ENCODE data around the gene SPINT1. TPM values are rescaled to one million over a fixed set of nuclear protein-coding genes. Genes with fewer than 3 reads are reported as not detected.
A peak's percentile ranks its signal among the peaks of the same experiment; 100 is the strongest.

SPINT1 gene
- total and polyA plus RNA-seq, 4 donors, result 1.2 to 2.6 (median 1.9) TPM

GRCh38 chr15:40847223-40847961, 3.5 kb downstream of the SPINT1 start:
- WGBS, result 80% methylated on average over 7 of the region's 7 CpGs
- TF ChIP-seq, protein P1, sequence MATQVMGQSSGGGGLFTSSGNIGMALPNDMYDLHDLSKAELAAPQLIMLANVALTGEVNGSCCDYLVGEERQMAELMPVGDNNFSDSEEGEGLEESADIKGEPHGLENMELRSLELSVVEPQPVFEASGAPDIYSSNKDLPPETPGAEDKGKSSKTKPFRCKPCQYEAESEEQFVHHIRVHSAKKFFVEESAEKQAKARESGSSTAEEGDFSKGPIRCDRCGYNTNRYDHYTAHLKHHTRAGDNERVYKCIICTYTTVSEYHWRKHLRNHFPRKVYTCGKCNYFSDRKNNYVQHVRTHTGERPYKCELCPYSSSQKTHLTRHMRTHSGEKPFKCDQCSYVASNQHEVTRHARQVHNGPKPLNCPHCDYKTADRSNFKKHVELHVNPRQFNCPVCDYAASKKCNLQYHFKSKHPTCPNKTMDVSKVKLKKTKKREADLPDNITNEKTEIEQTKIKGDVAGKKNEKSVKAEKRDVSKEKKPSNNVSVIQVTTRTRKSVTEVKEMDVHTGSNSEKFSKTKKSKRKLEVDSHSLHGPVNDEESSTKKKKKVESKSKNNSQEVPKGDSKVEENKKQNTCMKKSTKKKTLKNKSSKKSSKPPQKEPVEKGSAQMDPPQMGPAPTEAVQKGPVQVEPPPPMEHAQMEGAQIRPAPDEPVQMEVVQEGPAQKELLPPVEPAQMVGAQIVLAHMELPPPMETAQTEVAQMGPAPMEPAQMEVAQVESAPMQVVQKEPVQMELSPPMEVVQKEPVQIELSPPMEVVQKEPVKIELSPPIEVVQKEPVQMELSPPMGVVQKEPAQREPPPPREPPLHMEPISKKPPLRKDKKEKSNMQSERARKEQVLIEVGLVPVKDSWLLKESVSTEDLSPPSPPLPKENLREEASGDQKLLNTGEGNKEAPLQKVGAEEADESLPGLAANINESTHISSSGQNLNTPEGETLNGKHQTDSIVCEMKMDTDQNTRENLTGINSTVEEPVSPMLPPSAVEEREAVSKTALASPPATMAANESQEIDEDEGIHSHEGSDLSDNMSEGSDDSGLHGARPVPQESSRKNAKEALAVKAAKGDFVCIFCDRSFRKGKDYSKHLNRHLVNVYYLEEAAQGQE (IDR thresholded peaks at IDR 0.05), result no peak
- peak; percentile 10 for TF ChIP-seq CTCF (IDR thresholded peaks at IDR 0.05; ENCODE audit: low read depth, low read length, missing input control)
- Histone ChIP-seq H3K27me3 (ENCODE audit: control insufficient read depth in 4 of 4, insufficient read depth in 4 of 4, low read length in 3 of 4) (peaks cover 0 to 2% (median 1%) of the 10 kb centered on the region in 4 donors), H3K9ac (ENCODE audit: low read depth in 1 of 2, low read length in 2 of 2) (no peak overlapping the region), H3K36me3 (ENCODE audit: control insufficient read depth in 4 of 4, insufficient read depth in 3 of 4, low read depth in 1 of 4, low read length in 3 of 4) (no peaks in the 10 kb centered on the region), H3K9me3 (ENCODE audit: control insufficient read depth in 4 of 4, low read length in 3 of 4) (no peaks in the 10 kb centered on the region), H3K4me3 (ENCODE audit: low read depth in 1 of 3, low read length in 3 of 3) (no peak overlapping the region), H3K27ac (ENCODE audit: low read depth in 1 of 2, low read length in 2 of 2) (no peak overlapping the region), H3K4me1 (ENCODE audit: control insufficient read depth in 4 of 4, insufficient read depth in 4 of 4, low read length in 3 of 4) (peaks cover 8 to 20% (median 10%) of the 10 kb centered on the region in 4 donors)
- no peak for DNase-seq (ENCODE audit: low spot score)

GRCh38 chr15:40850576-40851112, 6.8 kb downstream of the SPINT1 start:
- Histone ChIP-seq H3K4me1 (ENCODE audit: control insufficient read depth in 4 of 4, insufficient read depth in 4 of 4, low read length in 3 of 4) (peaks cover 0 to 5% (median 0%) of the 10 kb centered on the region in 4 donors), H3K27ac (ENCODE audit: low read depth in 1 of 2, low read length in 2 of 2) (no peak overlapping the region), H3K27me3 (ENCODE audit: control insufficient read depth in 4 of 4, insufficient read depth in 4 of 4, low read length in 3 of 4) (peaks cover 0 to under 1% (median 0%) of the 10 kb centered on the region in 4 donors), H3K36me3 (ENCODE audit: control insufficient read depth in 4 of 4, insufficient read depth in 3 of 4, low read depth in 1 of 4, low read length in 3 of 4) (no peaks in the 10 kb centered on the region), H3K9me3 (ENCODE audit: control insufficient read depth in 4 of 4, low read length in 3 of 4) (no peaks in the 10 kb centered on the region), H3K4me3 (ENCODE audit: low read depth in 1 of 3, low read length in 3 of 3) (no peak overlapping the region), H3K9ac (ENCODE audit: low read depth in 1 of 2, low read length in 2 of 2) (no peak overlapping the region)
- DNase-seq (ENCODE audit: low spot score), result no peak
- 84% methylated on average over 8 of the region's 8 CpGs for WGBS
- no peak for TF ChIP-seq HNF4G (IDR thresholded peaks at IDR 0.05)
- TF ChIP-seq TAF1 (conservative IDR thresholded peaks at IDR 0.05), result no peak
- TF ChIP-seq EGR1 (IDR thresholded peaks at IDR 0.05; ENCODE audit: low read depth in 2 of 2), result no peak
- TF ChIP-seq, protein P1 (IDR thresholded peaks at IDR 0.05), result no peak
- TF ChIP-seq HNF4A (conservative IDR thresholded peaks at IDR 0.05), result no peak
- no peak for TF ChIP-seq NR2F2 (IDR thresholded peaks at IDR 0.05)
- TF ChIP-seq SP1 (IDR thresholded peaks at IDR 0.05), result no peak
- no peak for TF ChIP-seq RAD21 (IDR thresholded peaks at IDR 0.05)
- TF ChIP-seq, protein P2, sequence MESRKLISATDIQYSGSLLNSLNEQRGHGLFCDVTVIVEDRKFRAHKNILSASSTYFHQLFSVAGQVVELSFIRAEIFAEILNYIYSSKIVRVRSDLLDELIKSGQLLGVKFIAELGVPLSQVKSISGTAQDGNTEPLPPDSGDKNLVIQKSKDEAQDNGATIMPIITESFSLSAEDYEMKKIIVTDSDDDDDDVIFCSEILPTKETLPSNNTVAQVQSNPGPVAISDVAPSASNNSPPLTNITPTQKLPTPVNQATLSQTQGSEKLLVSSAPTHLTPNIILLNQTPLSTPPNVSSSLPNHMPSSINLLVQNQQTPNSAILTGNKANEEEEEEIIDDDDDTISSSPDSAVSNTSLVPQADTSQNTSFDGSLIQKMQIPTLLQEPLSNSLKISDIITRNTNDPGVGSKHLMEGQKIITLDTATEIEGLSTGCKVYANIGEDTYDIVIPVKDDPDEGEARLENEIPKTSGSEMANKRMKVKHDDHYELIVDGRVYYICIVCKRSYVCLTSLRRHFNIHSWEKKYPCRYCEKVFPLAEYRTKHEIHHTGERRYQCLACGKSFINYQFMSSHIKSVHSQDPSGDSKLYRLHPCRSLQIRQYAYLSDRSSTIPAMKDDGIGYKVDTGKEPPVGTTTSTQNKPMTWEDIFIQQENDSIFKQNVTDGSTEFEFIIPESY (IDR thresholded peaks at IDR 0.05), result no peak
- TF ChIP-seq ATF3 (IDR thresholded peaks at IDR 0.05), result no peak
- TF ChIP-seq FOXA2 (IDR thresholded peaks at IDR 0.05), result no peak

All from liver (tissue), 9 donors.